OCI-M2 (cell line): ENCODE results near the gene NPM1.

Source experiments
- DNase-seq: peaks from one replicate; lab custom pipeline; 2025; ENCODE audit not compliant: unreplicated experiment; lab: John Stamatoyannopoulos, UW

Gene NPM1

GRCh38 chr5:171427318-171428167 lies 39.9 kb downstream of the NPM1 start:
- DNase-seq = no peak

GRCh38 chr5:171428168-171428696 lies 40.6 kb downstream of the NPM1 start:
- DNase-seq = no peak

GRCh38 chr5:171428809-171429542 lies 41.3 kb downstream of the NPM1 start:
- no peak for DNase-seq

GRCh38 chr5:171429543-171429910 lies 41.9 kb downstream of the NPM1 start:
- no peak for DNase-seq

DNA sequence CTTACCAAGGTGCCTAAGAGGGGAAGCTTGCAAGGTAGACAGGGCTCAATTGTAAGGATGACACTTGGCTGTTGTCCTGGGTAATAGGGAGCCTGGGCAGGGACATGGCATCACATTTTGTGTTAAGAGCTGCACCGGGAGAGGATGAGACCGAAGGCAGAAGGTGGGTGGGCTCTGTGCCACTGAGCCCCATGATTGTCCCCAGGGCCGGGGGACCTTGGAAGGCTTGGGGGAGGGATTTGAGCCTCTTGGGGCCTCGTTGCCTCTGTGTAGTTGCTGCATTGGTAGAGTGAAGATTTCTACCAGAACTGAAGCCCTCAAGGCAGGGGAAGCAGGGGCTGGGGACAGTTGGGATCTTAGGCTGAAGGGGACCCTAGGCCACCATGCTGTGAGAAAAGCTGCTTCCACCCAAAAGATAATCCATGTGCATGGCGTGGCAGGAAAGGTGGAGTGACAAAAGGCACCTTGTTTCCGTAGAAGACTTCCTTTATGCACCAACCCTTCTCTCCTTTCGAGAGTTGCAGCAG lies 43.7 kb downstream of the NPM1 start:
- DNase-seq = no peak

DNA sequence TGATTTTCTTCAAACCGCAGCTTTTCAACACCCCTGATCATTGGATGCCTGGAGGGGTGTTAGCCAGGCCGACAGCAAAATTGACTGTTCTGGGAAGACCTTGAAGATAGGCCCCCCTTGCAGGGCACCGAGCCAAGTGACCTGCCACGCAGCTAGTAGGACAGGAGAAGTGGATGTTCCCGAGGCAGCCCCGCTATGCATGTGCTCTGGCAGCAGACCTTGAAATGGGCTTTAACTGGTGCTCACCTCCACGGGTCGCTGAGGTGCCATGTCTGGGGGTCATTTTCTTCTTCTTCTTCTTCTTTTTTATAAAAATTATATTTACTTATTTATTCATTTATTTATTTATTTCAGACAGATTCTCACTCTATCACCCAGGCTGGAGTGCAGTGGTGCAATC lies 44.4 kb downstream of the NPM1 start:
- DNase-seq = no peak

- no peak for DNase-seq
These were observed 45.1 kb downstream of the NPM1 start for GRCh38 chr5:171432583-171433351.

DNA sequence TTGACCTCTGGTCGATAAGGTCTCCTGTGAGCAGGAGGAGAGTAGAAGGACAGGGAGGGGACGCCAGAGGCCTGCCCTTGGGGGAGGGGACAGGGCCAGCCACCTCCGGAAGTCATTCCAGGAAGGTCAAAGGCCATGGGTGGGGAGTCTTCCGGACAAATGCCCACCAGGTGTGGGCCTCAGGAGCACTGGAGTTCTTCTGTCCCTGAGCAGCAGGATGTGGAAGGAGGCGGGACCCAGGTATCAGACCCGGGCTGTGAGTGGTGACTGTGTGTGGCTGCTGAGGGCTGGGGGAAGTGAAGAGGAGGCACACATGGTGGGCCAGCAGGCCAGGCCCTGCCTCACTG lies 45.7 kb downstream of the NPM1 start:
- no peak for DNase-seq

- DNase-seq = no peak
These were observed 46.5 kb downstream of the NPM1 start for GRCh38 chr5:171433982-171434676.

GRCh38 chr5:171434874-171435273 lies 47.2 kb downstream of the NPM1 start:
- DNase-seq = no peak

DNA sequence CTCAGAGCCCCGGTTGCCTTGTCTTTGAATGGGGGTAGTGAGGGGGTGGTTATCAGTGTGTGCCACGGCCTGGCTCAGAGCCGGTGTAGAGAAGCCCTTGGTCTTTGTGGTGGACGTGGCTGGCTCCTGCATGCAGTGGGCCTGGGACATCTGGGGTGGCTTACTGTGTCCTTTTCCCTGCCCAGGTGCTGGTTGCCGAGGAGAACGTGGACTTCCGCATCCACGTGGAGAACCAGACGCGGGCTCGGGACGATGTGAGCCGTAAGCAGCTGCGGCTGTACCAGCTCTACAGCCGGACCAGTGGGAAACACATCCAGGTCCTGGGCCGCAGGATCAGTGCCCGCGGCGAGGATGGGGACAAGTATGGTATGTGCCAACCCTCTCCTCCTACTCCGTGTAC lies 48.3 kb downstream of the NPM1 start:
- DNase-seq = no peak

DNA sequence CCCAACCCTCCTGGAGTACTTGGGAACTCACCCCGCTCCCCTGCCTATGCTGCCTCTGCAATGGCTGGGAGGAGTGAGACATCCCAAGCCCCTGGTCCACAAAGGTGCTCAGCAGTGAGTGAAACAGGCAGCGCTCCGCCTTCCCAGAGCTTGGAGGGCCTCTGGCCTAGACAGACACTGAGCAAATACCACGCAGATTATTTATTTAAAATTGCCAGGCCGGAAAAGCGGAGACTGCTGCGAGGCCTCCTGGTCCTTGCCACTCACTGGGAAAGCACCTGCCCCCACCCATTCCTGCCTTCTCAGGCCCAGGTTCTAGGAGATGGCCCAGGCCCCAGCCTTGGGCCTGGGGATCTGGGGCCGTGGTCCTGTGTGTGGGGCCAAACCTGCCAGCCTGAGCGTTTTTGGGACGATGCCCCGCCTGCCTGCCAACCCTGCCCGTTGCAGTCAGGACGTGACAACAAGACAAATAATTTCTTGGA lies 49.2 kb downstream of the NPM1 start:
- no peak for DNase-seq

- no peak for DNase-seq
These were observed 49.7 kb downstream of the NPM1 start for GRCh38 chr5:171437286-171437821.

DNA sequence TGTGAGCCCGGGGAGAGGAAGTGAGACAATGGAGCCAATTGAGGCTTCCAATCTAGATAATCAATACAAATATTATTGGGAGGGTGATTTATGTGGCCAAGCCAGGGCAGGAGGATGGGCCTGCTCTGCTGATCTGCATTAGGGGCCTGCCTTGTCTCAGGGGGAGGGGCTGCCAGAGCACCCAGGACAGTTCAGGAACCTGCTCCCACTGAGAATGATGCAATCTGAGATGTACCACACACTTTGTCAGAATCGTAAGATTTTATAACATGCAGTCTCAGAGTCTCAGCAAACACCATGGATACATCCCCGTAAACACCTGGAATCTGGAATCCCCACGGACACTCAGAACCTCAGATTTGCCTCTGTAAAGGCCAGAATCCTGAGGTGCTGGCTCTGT lies 51.1 kb downstream of the NPM1 start:
- no peak for DNase-seq

DNA sequence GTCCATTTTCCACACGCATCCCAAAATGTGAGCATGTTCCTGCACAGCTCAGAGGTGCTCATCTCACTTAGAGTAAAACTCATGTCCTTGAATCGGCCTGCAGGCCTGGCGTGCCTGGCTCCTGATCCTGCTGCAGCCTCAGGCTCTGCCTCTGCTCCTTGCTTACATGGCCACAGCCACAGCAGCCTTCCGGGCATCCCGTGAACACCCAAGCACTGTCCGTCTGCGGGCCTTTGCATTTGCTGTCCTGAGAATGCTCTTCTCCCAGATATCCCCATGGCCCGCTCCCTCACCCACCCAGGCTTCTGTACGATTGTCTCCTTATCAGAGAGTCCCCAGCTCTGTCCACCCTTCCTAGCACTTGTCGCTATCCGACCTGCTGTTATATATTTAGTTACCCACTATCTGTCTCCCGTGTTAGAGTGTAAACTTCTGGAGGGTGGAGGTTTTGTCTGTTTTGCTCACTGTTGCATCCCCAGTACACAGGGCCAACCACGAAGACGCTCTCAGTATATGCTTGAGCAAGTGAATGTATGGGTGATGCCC lies 53.7 kb downstream of the NPM1 start:
- DNase-seq = no peak

GRCh38 chr5:171442287-171443042 lies 54.8 kb downstream of the NPM1 start:
- DNase-seq = no peak

- no peak for DNase-seq
These were observed 56.9 kb downstream of the NPM1 start for GRCh38 chr5:171444582-171444981.

DNA sequence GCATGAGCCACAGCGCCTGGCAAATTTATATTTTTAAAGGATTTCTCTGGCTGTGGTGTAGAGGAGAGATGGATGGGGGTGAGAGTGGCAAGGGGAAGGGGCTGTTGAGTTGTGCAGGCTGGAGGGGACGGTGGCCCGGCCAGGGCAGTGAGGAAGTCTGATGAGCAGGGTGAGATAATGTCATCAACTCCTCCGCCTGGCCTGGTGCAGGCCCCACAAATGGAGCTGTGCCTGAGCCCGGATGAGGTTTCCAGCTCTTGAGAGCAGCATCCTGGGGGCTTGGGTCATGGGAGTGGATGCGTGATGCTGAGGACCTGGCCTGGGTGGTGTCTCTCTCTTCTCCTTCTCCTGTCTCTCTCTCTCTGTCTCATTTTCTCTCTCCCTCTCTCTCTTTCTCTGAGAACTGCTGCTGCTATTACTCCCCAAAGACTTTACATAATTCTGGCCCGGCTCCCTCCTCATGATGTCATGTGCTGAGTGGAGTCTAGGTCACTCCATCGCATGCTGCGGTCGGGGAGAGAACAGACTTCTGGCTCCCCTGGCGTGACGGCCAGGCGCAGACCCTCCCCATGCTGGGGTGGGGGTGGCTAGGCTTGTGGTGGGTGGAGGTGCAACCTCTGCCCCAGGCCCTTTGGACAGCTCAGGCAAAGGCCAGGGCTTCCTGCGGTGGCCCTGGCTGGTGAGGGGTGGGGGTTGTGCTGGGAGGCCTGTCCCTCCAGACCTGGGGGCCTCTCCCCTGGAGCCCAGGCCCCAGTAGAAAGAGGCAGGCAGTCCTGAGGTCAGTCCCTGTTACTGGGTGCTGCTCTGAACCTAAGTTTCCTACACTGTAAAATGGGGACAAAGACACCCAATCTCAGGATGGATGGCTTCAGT lies 58.2 kb downstream of the NPM1 start:
- DNase-seq = no peak
